ENCODE measurements around the gene ATF6B.

ATF6B gene

DNA sequence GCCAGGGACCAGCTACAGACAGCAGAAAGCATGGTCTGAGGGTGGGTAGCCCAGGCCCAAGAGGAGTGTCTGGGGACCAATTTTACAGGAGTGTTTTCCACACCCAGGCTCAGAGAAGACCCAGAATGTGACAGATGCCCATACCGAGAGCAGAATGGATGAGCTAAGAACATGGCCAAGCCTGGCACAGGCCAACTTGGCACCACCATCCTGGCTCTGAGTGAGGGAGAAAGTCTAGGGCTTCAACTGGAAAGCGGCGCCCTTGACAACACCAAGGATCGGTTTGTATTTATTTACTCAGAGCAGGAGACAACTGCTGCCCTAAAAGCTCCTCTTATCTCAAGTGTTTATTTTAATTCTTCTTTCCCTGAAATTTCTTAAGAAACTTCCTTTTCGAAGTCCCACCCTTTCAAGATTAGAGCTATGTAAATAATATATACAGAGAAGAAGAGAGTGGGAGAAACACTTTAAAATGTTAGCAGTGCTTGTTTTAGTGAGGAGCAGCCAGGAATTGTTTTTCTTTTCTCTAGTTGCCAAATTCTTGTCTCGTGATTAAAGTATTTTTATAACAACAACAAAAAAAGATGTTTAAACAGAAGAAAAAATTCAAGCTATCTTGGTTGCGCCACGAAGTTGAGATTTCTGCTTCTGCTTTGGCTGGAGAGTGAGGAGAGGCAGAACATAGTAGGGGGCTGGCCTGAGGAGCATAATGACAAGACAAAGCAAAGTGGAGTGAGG is 35.1 kb downstream of the ATF6B start:
- H3K9me3 ChIP-seq (ENCODE audit: control insufficient read depth, low read depth, low read length), result no peaks in the 10 kb centered on the region
- no peak overlapping the region for H3K4me3 ChIP-seq (ENCODE audit: low read length)
- H3K36me3 ChIP-seq (ENCODE audit: control insufficient read depth, low read depth, low read length), result no peaks in the 10 kb centered on the region
- no peaks in the 10 kb centered on the region for H3K4me1 ChIP-seq (ENCODE audit: control insufficient read depth, low read depth, low read length)
- H3K9ac ChIP-seq (ENCODE audit: low read length), result no peak overlapping the region
- H3K27ac ChIP-seq (ENCODE audit: low read length), result no peak overlapping the region
- H3K27me3 ChIP-seq (ENCODE audit: control insufficient read depth, insufficient read depth, low read length), result no peaks in the 10 kb centered on the region

GRCh38 chr6:32089082-32089828 is 38.8 kb downstream of the ATF6B start:
- no peaks in the 10 kb centered on the region for H3K4me1 ChIP-seq (ENCODE audit: control insufficient read depth, low read depth, low read length)
- H3K4me3 ChIP-seq (ENCODE audit: low read length), result no peak overlapping the region
- no peak overlapping the region for H3K27ac ChIP-seq (ENCODE audit: low read length)
- no peaks in the 10 kb centered on the region for H3K36me3 ChIP-seq (ENCODE audit: control insufficient read depth, low read depth, low read length)
- no peak overlapping the region for H3K9ac ChIP-seq (ENCODE audit: low read length)
- no peaks in the 10 kb centered on the region for H3K9me3 ChIP-seq (ENCODE audit: control insufficient read depth, low read depth, low read length)
- peaks cover 10% of the 10 kb centered on the region for H3K27me3 ChIP-seq (ENCODE audit: control insufficient read depth, insufficient read depth, low read length)

- no peaks in the 10 kb centered on the region for H3K9me3 ChIP-seq (ENCODE audit: control insufficient read depth, low read depth, low read length)
- H3K27ac ChIP-seq (ENCODE audit: low read length), result no peak overlapping the region
- no peaks in the 10 kb centered on the region for H3K36me3 ChIP-seq (ENCODE audit: control insufficient read depth, low read depth, low read length)
- H3K9ac ChIP-seq (ENCODE audit: low read length), result no peak overlapping the region
- H3K4me1 ChIP-seq (ENCODE audit: control insufficient read depth, low read depth, low read length), result no peaks in the 10 kb centered on the region
- H3K4me3 ChIP-seq (ENCODE audit: low read length), result peak overlapping the region; percentile 28
- H3K27me3 ChIP-seq (ENCODE audit: control insufficient read depth, insufficient read depth, low read length), result peaks cover 10% of the 10 kb centered on the region
Measured at GRCh38 chr6:32088487-32089049, 39.5 kb downstream of the ATF6B start.

GRCh38 chr6:32087574-32088486 is 40.2 kb downstream of the ATF6B start:
- H3K36me3 ChIP-seq (ENCODE audit: control insufficient read depth, low read depth, low read length), result no peaks in the 10 kb centered on the region
- H3K27me3 ChIP-seq (ENCODE audit: control insufficient read depth, insufficient read depth, low read length), result peaks cover 10% of the 10 kb centered on the region
- no peaks in the 10 kb centered on the region for H3K9me3 ChIP-seq (ENCODE audit: control insufficient read depth, low read depth, low read length)
- no peak overlapping the region for H3K9ac ChIP-seq (ENCODE audit: low read length)
- H3K4me3 ChIP-seq (ENCODE audit: low read length), result peak overlapping the region; percentile 28
- H3K4me1 ChIP-seq (ENCODE audit: control insufficient read depth, low read depth, low read length), result no peaks in the 10 kb centered on the region
- no peak overlapping the region for H3K27ac ChIP-seq (ENCODE audit: low read length)

DNA sequence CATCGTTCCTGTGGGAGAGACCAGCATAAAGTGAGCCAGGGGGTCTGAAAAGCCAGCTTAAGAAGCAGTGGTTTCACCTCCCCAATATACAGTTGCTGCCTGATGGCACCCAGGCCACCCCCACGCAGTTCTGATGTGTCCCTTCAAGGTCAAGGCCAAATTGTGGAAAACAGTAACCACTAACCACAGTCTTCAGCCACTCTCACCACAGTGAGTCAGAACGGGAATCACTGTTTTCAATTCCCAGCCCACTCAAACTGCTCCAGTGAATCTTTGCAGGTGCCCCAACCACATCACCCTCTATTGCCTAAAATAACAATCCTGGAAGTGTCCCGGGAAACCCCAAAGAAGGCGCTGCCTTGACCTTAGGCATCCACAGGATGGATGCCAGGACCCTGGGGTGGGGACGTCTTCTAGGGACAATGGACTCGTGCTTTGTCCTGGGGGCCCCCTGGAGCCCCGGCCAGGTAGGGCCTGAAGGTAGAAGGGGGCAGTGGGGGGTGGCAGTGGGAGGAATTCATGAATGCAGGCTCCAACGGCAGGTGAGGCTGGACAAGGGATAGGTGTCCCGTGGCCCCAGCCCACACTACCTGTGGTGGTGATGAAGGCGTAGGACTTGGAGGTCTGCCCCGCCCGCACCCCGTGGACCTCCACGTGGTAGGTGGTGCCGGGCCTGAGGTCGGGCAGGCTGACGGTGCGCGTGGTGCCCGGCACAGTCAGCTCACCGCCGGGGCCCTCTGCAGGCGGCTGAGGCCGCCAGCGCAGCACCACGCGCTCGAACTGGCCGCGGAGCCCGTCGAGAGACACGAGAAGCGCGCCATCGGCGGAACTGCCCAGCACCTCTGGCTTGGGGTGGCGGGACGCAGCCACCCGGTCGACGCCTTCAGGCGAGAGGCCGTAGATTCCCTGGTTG is 41.1 kb downstream of the ATF6B start:
- H3K36me3 ChIP-seq (ENCODE audit: control insufficient read depth, low read depth, low read length), result no peaks in the 10 kb centered on the region
- H3K9me3 ChIP-seq (ENCODE audit: control insufficient read depth, low read depth, low read length), result no peaks in the 10 kb centered on the region
- H3K4me3 ChIP-seq (ENCODE audit: low read length), result no peak overlapping the region
- H3K9ac ChIP-seq (ENCODE audit: low read length), result no peak overlapping the region
- H3K27me3 ChIP-seq (ENCODE audit: control insufficient read depth, insufficient read depth, low read length), result peaks cover 10% of the 10 kb centered on the region
- no peak overlapping the region for H3K27ac ChIP-seq (ENCODE audit: low read length)
- H3K4me1 ChIP-seq (ENCODE audit: control insufficient read depth, low read depth, low read length), result no peaks in the 10 kb centered on the region

- Histone ChIP-seq H3K4me3 (ENCODE audit: low read length) (no peak overlapping the region), H3K9ac (ENCODE audit: low read length) (no peak overlapping the region), H3K4me1 (ENCODE audit: control insufficient read depth, low read depth, low read length) (no peaks in the 10 kb centered on the region), H3K9me3 (ENCODE audit: control insufficient read depth, low read depth, low read length) (no peaks in the 10 kb centered on the region), H3K27ac (ENCODE audit: low read length) (no peak overlapping the region), H3K27me3 (ENCODE audit: control insufficient read depth, insufficient read depth, low read length) (peaks cover 10% of the 10 kb centered on the region), H3K36me3 (ENCODE audit: control insufficient read depth, low read depth, low read length) (no peaks in the 10 kb centered on the region)
Measured at GRCh38 chr6:32085759-32086459, 42.1 kb downstream of the ATF6B start.

GRCh38 chr6:32084780-32085179 is 43.3 kb downstream of the ATF6B start:
- H3K27ac ChIP-seq (ENCODE audit: low read length), result no peak overlapping the region
- H3K36me3 ChIP-seq (ENCODE audit: control insufficient read depth, low read depth, low read length), result no peaks in the 10 kb centered on the region
- no peaks in the 10 kb centered on the region for H3K4me1 ChIP-seq (ENCODE audit: control insufficient read depth, low read depth, low read length)
- peaks cover 10% of the 10 kb centered on the region for H3K27me3 ChIP-seq (ENCODE audit: control insufficient read depth, insufficient read depth, low read length)
- no peak overlapping the region for H3K4me3 ChIP-seq (ENCODE audit: low read length)
- H3K9ac ChIP-seq (ENCODE audit: low read length), result no peak overlapping the region
- no peaks in the 10 kb centered on the region for H3K9me3 ChIP-seq (ENCODE audit: control insufficient read depth, low read depth, low read length)

GRCh38 chr6:32083812-32084768 is 44.0 kb downstream of the ATF6B start:
- Histone ChIP-seq H3K4me3 (ENCODE audit: low read length) (no peak overlapping the region), H3K9me3 (ENCODE audit: control insufficient read depth, low read depth, low read length) (no peaks in the 10 kb centered on the region), H3K36me3 (ENCODE audit: control insufficient read depth, low read depth, low read length) (no peaks in the 10 kb centered on the region), H3K27me3 (ENCODE audit: control insufficient read depth, insufficient read depth, low read length) (peaks cover 10% of the 10 kb centered on the region), H3K9ac (ENCODE audit: low read length) (no peak overlapping the region), H3K27ac (ENCODE audit: low read length) (no peak overlapping the region), H3K4me1 (ENCODE audit: control insufficient read depth, low read depth, low read length) (no peaks in the 10 kb centered on the region)

GRCh38 chr6:32082935-32083334 is 45.1 kb downstream of the ATF6B start:
- Histone ChIP-seq H3K27me3 (ENCODE audit: control insufficient read depth, insufficient read depth, low read length) (peaks cover 10% of the 10 kb centered on the region), H3K9ac (ENCODE audit: low read length) (no peak overlapping the region), H3K4me1 (ENCODE audit: control insufficient read depth, low read depth, low read length) (no peaks in the 10 kb centered on the region), H3K27ac (ENCODE audit: low read length) (no peak overlapping the region), H3K9me3 (ENCODE audit: control insufficient read depth, low read depth, low read length) (no peaks in the 10 kb centered on the region), H3K4me3 (ENCODE audit: low read length) (no peak overlapping the region), H3K36me3 (ENCODE audit: control insufficient read depth, low read depth, low read length) (no peaks in the 10 kb centered on the region)
